Mucosa of descending colon (tissue), 3 donors: ENCODE measurements around the gene HS1BP3. TPM values are rescaled to one million over a fixed set of nuclear protein-coding genes. Genes with fewer than 3 reads are reported as not detected.

ENCODE experiments used
- ATAC-seq: fragments of 200-7000 bp; cut with Tn5 transposase; one replicate; pipeline ENCODE4 v1.9.1; 2020; ENCODE audit warnings: mild to moderate bottlenecking, moderate library complexity
- DNase-seq, 3 donors: peaks; one replicate each; pipeline ENCODE4 v3.0.0-alpha.2; 2020
- H3K36me3 ChIP-seq: fragments of 200-600 bp; one replicate; pipeline ENCODE4 v1.8.0; 2021; ENCODE audit warnings: low read depth, mild to moderate bottlenecking
- H3K4me1 ChIP-seq: fragments of 200-600 bp; one replicate; pipeline ENCODE4 v1.8.0; 2021; ENCODE audit warnings: low read depth, mild to moderate bottlenecking
- H3K4me3 ChIP-seq: fragments of 200-600 bp; one replicate; pipeline ENCODE4 v1.8.0; 2021; ENCODE audit warnings: mild to moderate bottlenecking
- H3K9me3 ChIP-seq: fragments of 200-600 bp; one replicate; pipeline ENCODE4 v1.8.0; 2021; ENCODE audit warnings: mild to moderate bottlenecking
- intact Hi-C, 2 donors: fragments of 100-400 bp; cut with DNase I in 1 of 2; cut with micrococcal nuclease in 1 of 2; formaldehyde crosslinking; loops; one replicate each; pipeline versions ENCODE4 v1.11.0 to v1.11.1; 2022; cut with DNase I, micrococcal nuclease
- total RNA-seq, 3 donors: library from RNA; stranded (reverse); fragmentation: NEBNext Ultra II Directional in 2 of 3; extraction: Animal tissue kit (Norgen Biotek cat#: 25700) in 2 of 3; gene quantifications; one replicate each; pipeline versions ENCODE4 v1.2.1 to v1.2.4, GENCODE V29; 2021 to 2023
- TF ChIP-seq, protein P1 (sequence below): fragments of 200-600 bp; IDR thresholded peaks from one replicate; pipeline ENCODE4 v1.8.0; 2022; ENCODE audit warnings: antibody characterized with exemption, mild to moderate bottlenecking
- donor health status: DM: no; HTN: no; CAD: no; lungs with moderate emphysema.
- donor health status: DM: no; HTN: no; CAD: no.
- donor health status: DM: no; HTN: yes; CAD: no.

HS1BP3 gene
- total RNA-seq, 3 donors from 2014 or later: 28.8 to 47.0 (median 29.7) TPM

DNA sequence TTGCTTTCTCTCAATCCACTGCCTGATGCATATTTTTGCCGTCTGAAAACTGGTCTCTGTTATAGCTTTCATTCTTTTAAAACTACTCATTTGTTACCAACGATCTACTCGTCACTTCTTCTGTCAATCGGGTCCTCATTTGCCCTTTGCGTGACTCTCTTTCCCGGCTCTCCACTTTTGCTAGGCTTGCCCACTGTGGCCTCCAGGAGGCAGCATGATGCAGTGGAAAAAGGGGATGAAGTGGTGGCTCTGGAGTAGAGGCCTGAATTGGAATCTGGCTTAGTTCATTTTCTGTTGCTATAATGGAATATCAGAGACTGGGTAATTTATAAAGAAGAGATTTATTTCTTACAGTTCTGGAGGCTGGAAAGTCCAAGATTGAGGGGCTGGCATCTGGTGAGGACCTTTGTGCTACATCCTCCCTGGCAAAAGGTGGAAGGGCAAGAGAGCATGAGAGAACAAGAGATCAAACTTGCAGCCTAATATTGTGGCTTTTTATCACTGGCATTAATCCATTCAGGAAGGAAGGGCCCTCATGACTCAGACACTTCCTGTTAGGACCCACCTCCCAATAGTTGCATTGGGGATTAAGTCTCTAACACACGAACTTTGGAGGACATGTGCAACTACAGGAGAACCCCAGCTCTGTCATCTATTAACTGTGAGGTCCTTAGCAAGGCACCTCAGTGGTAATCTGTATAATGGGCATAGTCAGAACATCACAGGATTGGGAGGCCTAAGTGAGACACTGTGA, 31.4 kb upstream of the HS1BP3 start:
- no peak overlapping the region for H3K4me3 ChIP-seq
- TF ChIP-seq, protein P1, sequence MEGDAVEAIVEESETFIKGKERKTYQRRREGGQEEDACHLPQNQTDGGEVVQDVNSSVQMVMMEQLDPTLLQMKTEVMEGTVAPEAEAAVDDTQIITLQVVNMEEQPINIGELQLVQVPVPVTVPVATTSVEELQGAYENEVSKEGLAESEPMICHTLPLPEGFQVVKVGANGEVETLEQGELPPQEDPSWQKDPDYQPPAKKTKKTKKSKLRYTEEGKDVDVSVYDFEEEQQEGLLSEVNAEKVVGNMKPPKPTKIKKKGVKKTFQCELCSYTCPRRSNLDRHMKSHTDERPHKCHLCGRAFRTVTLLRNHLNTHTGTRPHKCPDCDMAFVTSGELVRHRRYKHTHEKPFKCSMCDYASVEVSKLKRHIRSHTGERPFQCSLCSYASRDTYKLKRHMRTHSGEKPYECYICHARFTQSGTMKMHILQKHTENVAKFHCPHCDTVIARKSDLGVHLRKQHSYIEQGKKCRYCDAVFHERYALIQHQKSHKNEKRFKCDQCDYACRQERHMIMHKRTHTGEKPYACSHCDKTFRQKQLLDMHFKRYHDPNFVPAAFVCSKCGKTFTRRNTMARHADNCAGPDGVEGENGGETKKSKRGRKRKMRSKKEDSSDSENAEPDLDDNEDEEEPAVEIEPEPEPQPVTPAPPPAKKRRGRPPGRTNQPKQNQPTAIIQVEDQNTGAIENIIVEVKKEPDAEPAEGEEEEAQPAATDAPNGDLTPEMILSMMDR: no peak
- peak; percentile 31 for ATAC-seq
- H3K36me3 ChIP-seq: no peaks in the 10 kb centered on the region
- no peaks in the 10 kb centered on the region for H3K4me1 ChIP-seq
- DNase-seq: no peak
- no peaks in the 10 kb centered on the region for H3K9me3 ChIP-seq
- intact Hi-C loops: no loop called here

DNA sequence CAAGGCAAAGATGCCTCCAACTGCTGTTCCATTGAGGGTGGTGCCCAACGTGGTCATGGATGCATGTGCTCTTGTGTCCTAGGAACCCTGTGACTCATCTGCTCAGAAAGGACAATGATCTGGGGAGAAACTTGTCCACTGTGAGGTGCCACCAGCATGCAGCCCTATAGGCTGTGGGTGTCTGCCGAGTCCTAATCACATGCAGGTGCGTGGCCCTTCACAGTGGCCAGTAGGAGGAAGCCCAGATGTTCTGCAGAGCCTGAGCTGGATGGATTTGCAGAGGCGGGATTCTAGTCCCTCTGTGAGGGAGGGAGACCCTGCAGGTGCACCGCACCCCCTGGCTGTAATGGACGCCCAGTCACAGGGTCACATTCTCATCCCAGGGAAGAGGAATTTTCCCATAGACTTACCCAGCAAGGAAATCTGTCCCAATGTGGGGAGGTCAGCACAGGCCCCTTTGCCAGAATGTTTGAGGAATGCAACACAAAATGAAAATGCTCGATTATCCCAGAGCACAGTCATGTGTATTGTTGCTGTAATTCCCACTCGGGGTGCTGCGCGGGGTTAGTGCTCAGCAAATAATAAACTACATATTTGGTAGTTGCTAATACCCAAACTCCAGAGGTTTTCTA, 30.0 kb upstream of the HS1BP3 start:
- TF ChIP-seq, protein P1: no peak
- Histone ChIP-seq H3K9me3 (no peaks in the 10 kb centered on the region), H3K4me1 (peaks cover 11% of the 10 kb centered on the region), H3K4me3 (no peak overlapping the region), H3K36me3 (no peaks in the 10 kb centered on the region)
- ATAC-seq (no peak), DNase-seq (no peak)
- intact Hi-C loops: no loop called here

GRCh38 chr2:20678780-20679179, 27.9 kb upstream of the HS1BP3 start:
- Histone ChIP-seq H3K4me1 (peaks cover 18% of the 10 kb centered on the region), H3K4me3 (no peak overlapping the region), H3K9me3 (no peaks in the 10 kb centered on the region), H3K36me3 (no peaks in the 10 kb centered on the region)
- intact Hi-C loops: no loop called here
- DNase-seq: no peak
- TF ChIP-seq, protein P1: no peak
- no peak for ATAC-seq

GRCh38 chr2:20678086-20678395, 27.1 kb upstream of the HS1BP3 start:
- intact Hi-C loops: no loop called here
- TF ChIP-seq, protein P1: no peak
- H3K4me3 ChIP-seq: no peak overlapping the region
- ATAC-seq (no peak), DNase-seq (no peak)
- H3K9me3 ChIP-seq: no peaks in the 10 kb centered on the region
- peaks cover 18% of the 10 kb centered on the region for H3K4me1 ChIP-seq
- H3K36me3 ChIP-seq: no peaks in the 10 kb centered on the region

GRCh38 chr2:20677301-20678085, 26.6 kb upstream of the HS1BP3 start:
- intact Hi-C loops: no loop called here
- no peaks in the 10 kb centered on the region for H3K36me3 ChIP-seq
- H3K9me3 ChIP-seq: no peaks in the 10 kb centered on the region
- H3K4me3 ChIP-seq: no peak overlapping the region
- DNase-seq (no peak), ATAC-seq (no peak)
- H3K4me1 ChIP-seq: peaks cover 18% of the 10 kb centered on the region
- TF ChIP-seq, protein P1: no peak
